K562 (cell line): ENCODE measurements around the gene RPS6KL1.

ENCODE experiments used
- TBL1XR1 ChIP-seq, 2 experiments: IDR thresholded peaks; 2 replicates each; pipeline ENCODE4 v1.6.1; 2012; ENCODE audit warnings: improper control_type of control experiment in 2 of 2, low read length in 2 of 2, mild to moderate bottlenecking in 1 of 2
- TF ChIP-seq, protein P1 (sequence below): fragments of 250-450 bp; sonication (Bioruptor Pico); IDR thresholded peaks from 2 replicates; pipeline ENCODE4 v1.8.0; 2021; ENCODE audit warnings: borderline replicate concordance, mild to moderate bottlenecking, moderate library complexity; ENCODE audit not compliant: poor library complexity, severe bottlenecking

DNA sequence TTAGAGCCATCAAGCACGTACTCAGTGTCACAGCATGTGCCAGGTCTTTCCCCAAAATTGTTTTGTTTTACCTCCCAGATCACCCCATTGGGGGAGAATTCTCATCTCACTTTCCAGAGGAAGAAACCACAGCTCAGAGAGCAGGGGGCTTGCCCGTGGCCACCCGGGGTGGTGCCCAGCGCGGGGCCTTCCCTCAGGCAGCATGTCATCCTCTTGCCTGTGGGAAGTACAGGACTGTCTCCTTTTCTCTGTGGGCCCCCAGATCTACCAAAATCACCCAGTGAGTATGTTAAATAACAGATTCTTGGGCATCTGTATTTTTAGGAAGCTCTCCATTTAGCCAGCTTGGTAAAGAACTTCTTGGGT, 5.9 kb downstream of the RPS6KL1 start:
- no peak for TF ChIP-seq TBL1XR1 (IDR thresholded peaks at IDR 0.05; ENCODE audit: low read length in 2 of 2)
- TF ChIP-seq, protein P1, sequence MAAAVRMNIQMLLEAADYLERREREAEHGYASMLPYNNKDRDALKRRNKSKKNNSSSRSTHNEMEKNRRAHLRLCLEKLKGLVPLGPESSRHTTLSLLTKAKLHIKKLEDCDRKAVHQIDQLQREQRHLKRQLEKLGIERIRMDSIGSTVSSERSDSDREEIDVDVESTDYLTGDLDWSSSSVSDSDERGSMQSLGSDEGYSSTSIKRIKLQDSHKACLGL, result no peak
